Measurements from ENCODE around the gene RRP1B. TPM values are rescaled to one million over a fixed set of nuclear protein-coding genes. Genes with fewer than 3 reads are reported as not detected.
A peak's percentile ranks its signal among the peaks of the same experiment; 100 is the strongest.

RRP1B gene
- total RNA-seq, 1 donor from 2014 or later, result 10.6 TPM

GRCh38 chr21:43658088-43658741 is 1.1 kb upstream of the RRP1B start:
- no peak for TF ChIP-seq CTCF (IDR thresholded peaks at IDR 0.05)
- Histone ChIP-seq H3K4me1 (peaks cover 3 to 11% of the 10 kb centered on the region in 2 donors), H3K27ac (no peak overlapping the region), H3K9me3 (no peaks in the 10 kb centered on the region), H3K4me3 (no peak overlapping the region), H3K27me3 (no peaks in the 10 kb centered on the region), H3K36me3 (peaks cover 0 to 9% of the 10 kb centered on the region in 2 donors)
- no peak for DNase-seq (ENCODE audit: low spot score in 2 of 2)
- intact Hi-C loops (cut with DNase I), result no loop called here

- no peak for TF ChIP-seq CTCF (IDR thresholded peaks at IDR 0.05)
- H3K9me3 ChIP-seq, result no peaks in the 10 kb centered on the region
- H3K36me3 ChIP-seq, result peaks cover 0 to 14% of the 10 kb centered on the region in 2 donors
- H3K27ac ChIP-seq, result peak overlapping the region; percentile 76 to 86
- no peaks in the 10 kb centered on the region for H3K27me3 ChIP-seq
- H3K4me1 ChIP-seq, result peaks cover 3 to 11% of the 10 kb centered on the region in 2 donors
- H3K4me3 ChIP-seq, result peak overlapping the region; percentile 90 to 95
- DNase-seq (ENCODE audit: low spot score in 2 of 2), result peak in 1 of 2 donors; percentile 65
- intact Hi-C loops (cut with DNase I), result loop anchor here (1.0 kb wide), 1 partner anchor 118 kb away; the partner anchor contains the start of gene CSTB
Observed at GRCh38 chr21:43658769-43659135, 608 bp upstream of the RRP1B start.

- TF ChIP-seq CTCF (IDR thresholded peaks at IDR 0.05), result no peak
- Histone ChIP-seq H3K4me3 (no peak overlapping the region), H3K27ac (no peak overlapping the region), H3K36me3 (peaks cover 0 to 30% of the 10 kb centered on the region in 2 donors), H3K9me3 (no peaks in the 10 kb centered on the region), H3K4me1 (peaks cover 3 to 11% of the 10 kb centered on the region in 2 donors), H3K27me3 (no peaks in the 10 kb centered on the region)
- DNase-seq (ENCODE audit: low spot score in 2 of 2), result no peak
- intact Hi-C loops (cut with DNase I), result no loop called here
Observed at GRCh38 chr21:43662286-43662685, 2.9 kb downstream of the RRP1B start.

GRCh38 chr21:43663033-43663432 is 3.7 kb downstream of the RRP1B start:
- no peaks in the 10 kb centered on the region for H3K9me3 ChIP-seq
- H3K4me1 ChIP-seq, result peaks cover 3 to 11% of the 10 kb centered on the region in 2 donors
- H3K36me3 ChIP-seq, result peaks cover 0 to 30% of the 10 kb centered on the region in 2 donors
- DNase-seq (ENCODE audit: low spot score in 2 of 2), result no peak
- no peak for TF ChIP-seq CTCF (IDR thresholded peaks at IDR 0.05)
- intact Hi-C loops (cut with DNase I), result no loop called here
- no peak overlapping the region for H3K4me3 ChIP-seq
- no peak overlapping the region for H3K27ac ChIP-seq
- no peaks in the 10 kb centered on the region for H3K27me3 ChIP-seq

GRCh38 chr21:43664358-43664757 is 5.0 kb downstream of the RRP1B start:
- no peak overlapping the region for H3K4me3 ChIP-seq
- intact Hi-C loops (cut with DNase I), result no loop called here
- no peak overlapping the region for H3K27ac ChIP-seq
- H3K36me3 ChIP-seq, result peaks cover 0 to 30% of the 10 kb centered on the region in 2 donors
- no peak for DNase-seq (ENCODE audit: low spot score in 2 of 2)
- TF ChIP-seq CTCF (IDR thresholded peaks at IDR 0.05), result no peak
- no peaks in the 10 kb centered on the region for H3K27me3 ChIP-seq
- no peaks in the 10 kb centered on the region for H3K9me3 ChIP-seq
- peaks cover 0 to 7% of the 10 kb centered on the region in 2 donors for H3K4me1 ChIP-seq

All from ascending aorta (tissue), 2 donors.